HepG2 (cell line): Measurements from ENCODE around the gene CNOT6. TPM values are rescaled to one million over a fixed set of nuclear protein-coding genes. Genes with fewer than 3 reads are reported as not detected.
A peak's percentile ranks its signal among the peaks of the same experiment; 100 is the strongest.

Experiments
- ATAC-seq: fragments of 200-7000 bp; cut with Tn5 transposase; 3 replicates; pipeline ENCODE4 v1.9.1; 2020; ENCODE audit warnings: mild to moderate bottlenecking, moderate library complexity
- BruUV-seq: library from RNA; stranded (reverse); fragments of 400-500 nt; replicated peaks from 2 replicates; lab custom pipeline; 2021; lab: Mats Ljungman, UMichigan
- CTCF ChIA-PET: fragments of 300-600 bp; formaldehyde crosslinking; extraction: SDS; loops from one replicate; lab custom pipeline; 2021; ENCODE audit warnings: low total read pairs, inconsistent platforms, low intra/inter-chr PET ratio; lab: Yijun Ruan, JAX
- POLR2A ChIA-PET: fragments of 350-600 bp; sonication (Branson Sonifier 250); formaldehyde crosslinking; loops from one replicate; lab custom pipeline; 2020; ENCODE audit warnings: antibody characterized with exemption, inconsistent platforms; lab: Yijun Ruan, JAX
- DNase-seq: peaks from one replicate; pipeline ENCODE4 v3.0.0-alpha.2; 2015; ENCODE audit warnings: low spot score
- FAIRE-seq: peaks from 3 replicates; lab custom pipeline; 2011; peaks lifted over from hg19 to GRCh38; lab: Jason Lieb, UNC
- H2AFZ ChIP-seq: one replicate; pipeline ENCODE4 v1.6.1; 2011; ENCODE audit warnings: low read length, inconsistent platforms
- H3K27ac ChIP-seq: fragments of 300-600 bp; 3 replicates; pipeline ENCODE4 v1.8.0; 2011; ENCODE audit warnings: mixed run types, mild to moderate bottlenecking, mixed read lengths, low read length, inconsistent platforms; ENCODE audit not compliant: insufficient read depth; ENCODE audit errors: extremely low read length
- H3K27me3 ChIP-seq, 2 experiments: fragments of 200-600 bp in 1 of 2; 2 replicates in 1 of 2; 3 replicates in 1 of 2; pipeline versions ENCODE4 v1.6.0 to v1.8.0; 2011; ENCODE audit warnings: low read length in 2 of 2, mild to moderate bottlenecking in 2 of 2, moderate library complexity in 2 of 2, inconsistent platforms in 1 of 2; ENCODE audit not compliant: insufficient read depth in 2 of 2, control insufficient read depth in 1 of 2
- H3K36me3 ChIP-seq, 2 experiments: fragments of 200-600 bp in 1 of 2; replicated peaks in 1 of 2; 2 replicates in 1 of 2; 3 replicates in 1 of 2; pipeline versions ENCODE4 v1.5.1 to v1.8.0; 2011; ENCODE audit warnings: low read length in 2 of 2, inconsistent platforms in 1 of 2; ENCODE audit not compliant: insufficient read depth in 2 of 2, control insufficient read depth in 1 of 2
- H3K4me1 ChIP-seq: 2 replicates; pipeline ENCODE4 v1.5.1; 2012; ENCODE audit warnings: low read length, inconsistent platforms; ENCODE audit not compliant: insufficient read depth
- H3K4me2 ChIP-seq: 2 replicates; pipeline ENCODE4 v1.6.0; 2011; ENCODE audit warnings: low read depth, low read length, inconsistent platforms
- H3K4me3 ChIP-seq, 3 experiments: fragments of 200-600 bp in 1 of 3; sonication (generic), shearing (Covaris generic) in 1 of 3; replicated peaks in 1 of 3; 2 replicates each; pipeline ENCODE4 v1.5.1; 2011 to 2016; ENCODE audit warnings: low read length in 3 of 3, inconsistent platforms in 2 of 3, low read depth in 2 of 3, mild to moderate bottlenecking in 2 of 3, control low read depth in 1 of 3, mixed read lengths in 1 of 3; ENCODE audit not compliant: insufficient read depth in 1 of 3
- H3K79me2 ChIP-seq: one replicate; pipeline ENCODE4 v1.6.1; 2011; ENCODE audit warnings: low read length, inconsistent platforms; ENCODE audit not compliant: insufficient read depth
- H3K9ac ChIP-seq: 2 replicates; pipeline ENCODE4 v1.6.0; 2011; ENCODE audit warnings: mild to moderate bottlenecking, low read depth, low read length, inconsistent platforms; ENCODE audit not compliant: insufficient read depth
- H3K9me3 ChIP-seq: 2 replicates; pipeline ENCODE4 v1.5.1; 2012; ENCODE audit warnings: mild to moderate bottlenecking, low read length
- H4K20me1 ChIP-seq: 2 replicates; pipeline ENCODE4 v1.6.0; 2011; ENCODE audit warnings: inconsistent platforms, mild to moderate bottlenecking, low read length, moderate library complexity; ENCODE audit not compliant: insufficient read depth
- ADNP ChIP-seq: sonication (generic); formaldehyde crosslinking; IDR thresholded peaks from 2 replicates; pipeline ENCODE4 v1.4.0; 2020; ENCODE audit warnings: missing genetic modification reagents
- CTCF ChIP-seq: sonication (generic); formaldehyde crosslinking; IDR thresholded peaks from 2 replicates; pipeline ENCODE4 v1.5.0; 2020; ENCODE audit warnings: mild to moderate bottlenecking, missing genetic modification reagents, moderate library complexity
- HNRNPLL ChIP-seq: fragments of 200-400 bp; formaldehyde crosslinking; IDR thresholded peaks from 2 replicates; pipeline ENCODE4 v1.6.1; 2017; ENCODE audit warnings: mild to moderate bottlenecking, low read depth, low read length; ENCODE audit not compliant: poor library complexity, severe bottlenecking
- HOXD1 ChIP-seq: sonication (generic); formaldehyde crosslinking; IDR thresholded peaks from 2 replicates; pipeline ENCODE4 v1.5.0; 2020; ENCODE audit warnings: missing genetic modification reagents
- REPIN1 ChIP-seq: sonication (generic); formaldehyde crosslinking; IDR thresholded peaks from 2 replicates; pipeline ENCODE4 v1.8.0; 2022; ENCODE audit warnings: missing genetic modification reagents, low read depth, mild to moderate bottlenecking, borderline replicate concordance
- ZNF44 ChIP-seq: sonication (generic); formaldehyde crosslinking; IDR thresholded peaks from 2 replicates; pipeline ENCODE4 v1.5.1; 2020; ENCODE audit warnings: mild to moderate bottlenecking, missing genetic modification reagents
- ZNF543 ChIP-seq: sonication (generic); formaldehyde crosslinking; IDR thresholded peaks from 2 replicates; pipeline ENCODE4 v1.4.0; 2020; ENCODE audit warnings: mild to moderate bottlenecking, missing genetic modification reagents
- ZNF800 ChIP-seq: sonication (generic); formaldehyde crosslinking; IDR thresholded peaks from 2 replicates; pipeline ENCODE4 v1.4.0; 2020; ENCODE audit warnings: missing genetic modification reagents
- WGBS: methylation state at CpG from one replicate; pipeline ENCODE4 v1.1.6; 2017; ENCODE audit warnings: low lambda C conversion rate; 5-methylcytosine and 5-hydroxymethylcytosine counted together
- in situ Hi-C: cut with HindIII; loops from 2 replicates; pipeline ENCODE4 v1.10.0; 2017; ENCODE audit warnings: low pct_unique_long_range_greater_than_20kb; ENCODE audit not compliant: extremely low pct_ligation_motif_present
- intact Hi-C: fragments of 100-400 bp; cut with micrococcal nuclease; formaldehyde crosslinking; loops from one replicate; pipeline ENCODE4 v1.10.0; 2022; ENCODE audit not compliant: unreplicated experiment
- polyA plus RNA-seq, 8 experiments: library from polyadenylated mRNA; depleted of rRNA in 3 of 8; stranded (reverse) in 7 of 8; unstranded in 1 of 8; fragments of >200 nt; fragmentation: Illumina TruSeq in 4 of 8; extraction: Trizol in 4 of 8; gene quantifications; 2 replicates each; pipeline versions ENCODE4 v1.2.1 to v1.2.3, GENCODE V29; 2011 to 2016; ENCODE audit warnings: low read depth in 4 of 8, missing spikeins in 1 of 8, mixed read lengths in 1 of 8; ENCODE audit not compliant: insufficient read depth in 1 of 8
- total RNA-seq, 5 experiments: library from RNA; depleted of rRNA; stranded (reverse); fragments of >200 nt; fragmentation: Illumina TruSeq; extraction: Trizol; gene quantifications; 2 replicates each; pipeline ENCODE4 v1.2.3, GENCODE V29; 2016; ENCODE audit warnings: low read depth in 1 of 5

The CNOT6 gene
- total and polyA plus RNA-seq, 2 of the 13 experiments (the other 11 are each of a cell fraction or from before 2014, with no cell fraction given) = 8.8 to 9.1 TPM

- H3K4me2 ChIP-seq = peak overlapping the region; percentile 49; the same call in 1 of the 2 replicates
- CTCF ChIA-PET = no interaction called here
- ATAC-seq = peak; percentile 59
- 0 out of 2 replicates have a peak, but pooled peaks have one; percentile 41 for TF ChIP-seq ZNF543
- 0 out of 2 replicates have a peak, but pooled peaks have one; percentile 20 for TF ChIP-seq CTCF (CRISPR knock-in tag)
- no peak for TF ChIP-seq ZNF44 (CRISPR knock-in tag)
- no peak for TF ChIP-seq HOXD1 (CRISPR knock-in tag)
- TF ChIP-seq HNRNPLL = peak; percentile 20
- TF ChIP-seq REPIN1 = no peak
- TF ChIP-seq ADNP (CRISPR knock-in tag) = no peak
- TF ChIP-seq ZNF800 (CRISPR knock-in tag) = peak; percentile 91
- TF ChIP-seq, all 625 proteins: peak for 4
- Histone ChIP-seq H2AFZ (no peak overlapping the region), H3K79me2 (no peaks in the 10 kb centered on the region), H3K9me3 (no peaks in the 10 kb centered on the region), H3K27ac (no peak overlapping the region), H3K36me3 (no peaks in the 10 kb centered on the region), H3K9ac (no peak overlapping the region), H4K20me1 (no peaks in the 10 kb centered on the region), H3K4me1 (no peaks in the 10 kb centered on the region), H3K4me3 (peak overlapping the region in 1 of 3 experiments; percentile 37; a peak in 2 of 6 replicates), H3K27me3 (peaks cover 22 to 46% of the 10 kb centered on the region in 2 experiments)
- WGBS = 43% methylated on average over 34 of the region's 90 CpGs
- DNase-seq (no peak), FAIRE-seq (no peak)
- no TSS peak for BruUV-seq
- in situ Hi-C loops (no loop called here), intact Hi-C loops (no loop called here)
- POLR2A ChIA-PET = no interaction called here
These were observed 124.8 kb downstream of the CNOT6 start for GRCh38 chr5:180618829-180619562.
